T-helper 1 cell treated with Interleukin-12 subunit alpha and Interleukin-12 subunit beta and Interleukin-4 antibody, amounts not matched to agents 30 ng/mL and 1 ng/mL, for 36 hours (primary cell): Measurements from ENCODE around the gene GRK5. TPM values are rescaled to one million over a fixed set of nuclear protein-coding genes. Genes with fewer than 3 reads are reported as not detected.

Source experiments
- intact Hi-C: fragments of 100-400 bp; cut with micrococcal nuclease; formaldehyde crosslinking; loops from one replicate; pipeline ENCODE4 v1.15.1; 2024
- total RNA-seq: library from RNA; stranded (reverse); gene quantifications from 2 replicates; pipeline ENCODE4 v1.2.3, GENCODE V29; 2022

The GRK5 gene
- total RNA-seq, 1 donor from 2014 or later = 50.1 TPM

DNA sequence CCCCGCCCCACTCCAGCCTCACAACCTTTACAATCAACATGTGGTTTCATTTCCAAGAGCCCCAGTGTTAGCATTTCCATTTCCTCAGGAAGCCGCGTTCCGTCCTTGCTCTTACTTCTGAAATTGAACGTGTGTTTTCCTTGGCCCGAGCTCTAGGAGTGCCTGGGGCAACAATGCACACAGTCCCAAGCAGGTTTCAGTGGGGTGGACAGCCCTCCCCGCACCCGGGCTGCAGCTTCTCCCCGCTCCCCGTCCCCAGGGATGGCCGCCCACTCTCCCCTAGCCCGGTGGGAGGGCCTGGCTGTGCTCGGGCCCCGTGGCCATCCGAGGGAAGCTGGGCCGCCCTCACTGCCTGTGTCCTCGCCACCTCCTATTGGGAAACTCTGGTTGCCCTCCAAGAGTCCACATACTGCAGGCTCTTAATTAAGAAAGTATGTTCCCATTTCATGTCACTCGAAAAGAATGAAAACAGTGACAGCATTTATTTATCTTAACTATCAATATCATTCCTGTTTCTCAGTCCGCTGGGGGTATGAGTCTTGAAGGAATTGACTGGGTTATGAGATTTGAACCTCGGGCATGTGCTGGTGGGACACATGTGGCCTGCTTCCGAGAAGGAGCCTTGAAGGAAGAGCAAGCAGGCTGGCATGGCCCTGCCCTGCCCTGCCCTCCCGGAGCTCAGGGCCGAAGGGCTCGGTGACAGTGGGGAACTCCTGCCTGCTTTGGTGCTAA is 163.8 kb downstream of the GRK5 start:
- intact Hi-C loops = no loop called here

DNA sequence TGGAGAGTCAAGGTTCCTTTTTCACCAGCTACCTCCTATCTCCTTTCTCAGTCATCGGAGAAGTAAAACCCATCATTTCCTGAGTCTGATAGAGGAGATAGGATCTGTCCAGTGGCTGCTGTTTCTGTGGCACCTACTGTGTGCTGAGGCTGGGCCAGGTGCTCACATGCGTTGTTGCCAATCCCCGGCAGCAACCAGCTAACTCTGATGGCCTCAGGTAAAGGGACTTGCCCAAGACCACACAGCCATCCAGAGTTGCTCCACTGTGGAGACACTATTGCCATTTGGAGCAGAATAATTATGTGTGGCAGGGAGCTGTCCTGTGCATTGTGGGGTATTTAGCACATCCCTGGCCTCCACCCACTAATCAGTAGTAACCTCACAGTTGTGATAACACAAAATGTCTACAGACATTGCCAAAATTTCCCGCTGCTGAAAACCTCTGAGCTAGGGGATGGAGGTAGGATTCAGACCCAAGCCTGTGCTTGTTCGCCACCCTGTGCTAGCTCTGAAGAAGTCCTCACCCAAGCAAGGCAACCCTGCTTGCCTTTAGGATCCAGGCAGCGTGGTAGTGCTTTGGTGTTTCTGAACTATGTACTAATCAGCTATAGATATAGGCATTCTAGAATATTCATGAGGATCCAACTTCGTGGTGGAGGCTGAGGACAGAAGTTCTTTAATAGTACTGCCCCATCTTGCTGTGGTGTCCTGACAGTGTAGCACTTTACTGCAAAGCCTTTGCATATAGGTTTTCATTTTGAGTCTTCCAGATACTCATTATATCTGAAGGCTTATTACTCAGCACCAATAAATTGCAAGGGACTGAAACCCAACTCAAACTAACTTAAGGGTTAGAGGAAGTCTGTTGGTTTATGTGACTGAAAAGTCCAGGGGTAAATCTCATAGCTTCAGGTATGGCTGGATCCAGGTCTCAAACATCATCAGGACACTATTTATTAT is 164.6 kb downstream of the GRK5 start:
- intact Hi-C loops = no loop called here

DNA sequence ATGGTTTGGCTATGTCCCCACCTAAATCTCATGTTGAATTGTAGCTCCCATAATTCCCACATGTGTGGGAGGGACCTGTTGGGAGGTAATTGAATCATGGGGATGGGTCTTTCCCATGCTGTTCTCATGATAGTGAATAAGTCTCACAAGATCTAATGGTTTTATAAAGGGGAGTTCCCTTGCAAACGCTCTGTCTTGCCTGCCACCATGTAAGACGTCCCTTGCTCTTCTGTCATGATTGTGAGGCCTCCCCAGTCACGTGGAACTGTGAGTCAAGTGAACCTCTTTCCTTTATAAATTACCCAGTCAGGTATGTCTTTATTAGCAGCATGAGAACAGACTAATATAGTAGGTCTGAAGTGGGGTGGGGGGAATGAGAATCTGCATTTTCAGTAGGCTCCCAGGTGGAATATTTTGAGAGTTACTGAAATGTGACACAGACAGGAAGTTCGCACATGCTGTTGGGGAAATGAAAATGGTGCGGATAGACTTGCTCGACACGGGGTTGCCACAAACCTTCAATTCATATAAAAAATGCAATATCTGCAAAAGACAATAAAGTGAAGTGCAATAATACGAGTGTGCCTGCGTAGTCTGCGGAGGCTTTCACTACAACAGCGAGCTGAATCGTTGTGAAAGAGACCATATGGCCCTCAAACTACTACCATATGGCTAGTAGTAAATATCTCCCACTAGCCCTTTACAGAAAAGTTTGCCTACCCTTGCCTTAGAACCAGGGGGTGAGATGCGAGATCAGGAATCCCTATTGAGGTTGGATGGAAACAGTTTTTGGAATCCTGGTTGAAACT is 166.1 kb downstream of the GRK5 start:
- intact Hi-C loops = no loop called here

DNA sequence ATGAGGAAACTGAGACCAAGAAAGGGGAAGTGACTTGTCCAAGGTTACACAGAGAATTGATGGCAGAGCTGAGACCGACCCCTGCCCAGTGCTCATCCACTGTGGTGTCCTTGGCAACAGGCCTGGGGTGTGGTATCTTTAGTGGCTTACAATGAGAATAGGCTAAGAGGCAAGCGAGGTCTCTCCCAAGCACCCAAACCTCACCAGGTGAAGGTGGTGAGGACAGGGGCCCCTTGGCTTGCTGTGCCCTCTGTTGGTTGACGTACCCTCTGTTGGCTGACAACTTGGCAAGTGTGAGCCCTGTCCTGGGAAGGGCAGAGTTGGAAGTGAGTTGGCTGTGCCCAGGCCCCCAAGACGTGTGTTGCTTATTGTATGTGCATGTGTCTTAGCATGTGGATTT is 166.9 kb downstream of the GRK5 start:
- intact Hi-C loops = no loop called here

DNA sequence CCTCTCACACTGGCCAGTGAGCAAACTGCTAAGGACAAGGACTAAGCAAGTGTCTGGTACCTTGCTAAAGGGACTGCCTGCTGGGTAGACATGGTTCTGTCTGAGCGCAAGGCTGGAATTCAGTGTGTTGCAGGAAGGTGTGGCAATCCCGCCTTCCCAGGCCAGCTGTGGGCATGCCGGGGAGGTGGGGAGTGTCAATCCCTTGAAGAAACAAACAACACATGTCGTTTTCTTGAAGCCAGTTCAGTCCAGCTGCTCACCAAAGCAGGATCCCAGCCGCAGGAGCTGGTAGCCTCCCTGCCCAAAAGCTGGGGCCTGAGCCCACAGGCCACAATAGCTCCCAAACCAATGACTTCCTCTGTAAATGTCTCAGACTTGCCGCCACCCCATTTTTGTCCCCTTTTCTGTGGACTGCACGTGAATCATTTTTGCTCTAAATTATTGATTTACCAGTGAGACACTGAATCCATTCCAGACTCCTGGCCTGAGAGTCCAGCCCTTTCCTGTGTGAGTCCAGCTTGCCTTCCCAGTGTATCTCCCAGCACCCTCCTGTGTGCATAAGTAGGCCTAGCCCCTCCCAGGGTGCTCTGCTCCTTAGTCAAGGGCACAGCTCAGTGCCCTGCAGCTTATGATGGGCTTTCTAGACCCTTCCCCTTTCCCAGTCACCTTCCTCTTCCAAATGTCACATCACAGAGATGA is 168.4 kb downstream of the GRK5 start:
- intact Hi-C loops = no loop called here

DNA sequence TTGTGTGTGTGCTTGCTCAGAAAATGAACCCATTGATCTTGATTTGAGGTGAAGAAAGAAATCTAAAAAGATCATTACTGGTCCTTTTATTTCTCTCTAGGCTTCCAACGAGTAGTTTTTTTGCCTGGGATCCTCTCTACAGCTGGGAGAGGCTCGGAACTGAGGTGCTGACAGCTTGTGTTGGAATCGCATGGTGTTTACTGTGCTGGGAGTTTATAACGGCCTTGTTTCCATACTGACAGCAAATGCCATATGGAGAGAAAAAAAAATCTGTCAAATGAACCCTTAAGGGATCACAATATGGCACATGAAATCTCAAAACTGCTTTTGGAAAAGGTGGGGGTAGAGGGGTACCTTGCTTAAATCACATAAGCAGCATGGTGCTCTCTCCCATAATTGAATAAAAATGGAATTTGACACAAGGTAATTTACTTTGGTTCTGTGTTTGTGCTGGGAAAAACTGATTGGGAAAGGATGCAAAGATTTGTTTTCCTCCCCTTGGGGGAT is 170.1 kb downstream of the GRK5 start:
- intact Hi-C loops = no loop called here

DNA sequence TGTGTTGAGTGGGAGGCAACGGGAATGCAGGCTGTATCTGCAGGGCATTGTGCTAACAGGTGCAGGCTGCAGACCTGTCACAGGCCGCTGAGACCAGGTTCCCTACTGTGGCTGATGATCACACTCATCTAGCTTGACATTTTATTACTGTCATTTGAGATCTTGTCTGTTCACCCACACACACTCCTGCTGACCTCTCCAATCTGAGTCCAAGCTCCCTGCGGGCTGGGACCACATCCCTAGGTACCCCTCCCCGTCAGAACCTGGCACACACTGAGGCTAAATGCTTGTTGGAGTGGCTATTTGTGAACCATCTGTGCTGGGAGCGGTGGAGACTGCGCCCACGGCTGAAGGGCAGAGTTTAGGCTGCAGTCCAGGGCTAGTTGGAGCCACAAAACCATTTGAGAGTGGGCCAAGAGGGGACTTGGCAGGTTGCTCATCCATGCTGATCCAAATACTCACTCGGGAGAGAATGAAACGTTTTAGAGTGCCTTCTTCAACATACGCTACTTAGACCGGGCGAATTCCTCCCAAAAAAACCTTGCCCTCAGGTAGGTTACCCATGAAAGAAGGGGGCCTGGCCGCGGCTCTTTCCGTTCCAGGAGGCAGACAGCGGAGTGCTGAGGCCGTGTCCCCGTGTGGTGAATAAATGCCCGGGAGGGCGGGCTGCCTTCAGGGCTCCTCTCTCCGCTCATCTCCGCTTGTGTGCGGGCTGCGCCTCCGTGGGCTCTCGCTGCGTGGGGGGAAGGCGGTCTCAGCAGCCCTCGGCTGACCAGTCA is 170.8 kb downstream of the GRK5 start:
- intact Hi-C loops = no loop called here

DNA sequence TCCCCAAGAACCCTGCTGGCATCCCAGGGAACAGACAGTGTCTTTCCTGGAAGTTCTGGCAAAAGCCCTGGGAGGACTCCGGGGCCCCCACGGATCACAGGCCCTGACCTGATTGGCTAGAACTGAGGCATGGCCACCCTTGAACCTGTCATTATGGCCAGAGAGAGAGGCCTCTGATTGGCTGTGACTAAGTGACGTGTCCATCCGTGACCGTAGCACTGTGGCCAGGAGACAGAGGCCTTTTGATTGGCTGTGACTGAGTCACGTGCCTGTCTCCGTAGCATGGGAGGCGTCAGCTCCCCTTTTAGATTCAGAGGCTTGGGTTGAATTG is 171.3 kb downstream of the GRK5 start:
- intact Hi-C loops = no loop called here

DNA sequence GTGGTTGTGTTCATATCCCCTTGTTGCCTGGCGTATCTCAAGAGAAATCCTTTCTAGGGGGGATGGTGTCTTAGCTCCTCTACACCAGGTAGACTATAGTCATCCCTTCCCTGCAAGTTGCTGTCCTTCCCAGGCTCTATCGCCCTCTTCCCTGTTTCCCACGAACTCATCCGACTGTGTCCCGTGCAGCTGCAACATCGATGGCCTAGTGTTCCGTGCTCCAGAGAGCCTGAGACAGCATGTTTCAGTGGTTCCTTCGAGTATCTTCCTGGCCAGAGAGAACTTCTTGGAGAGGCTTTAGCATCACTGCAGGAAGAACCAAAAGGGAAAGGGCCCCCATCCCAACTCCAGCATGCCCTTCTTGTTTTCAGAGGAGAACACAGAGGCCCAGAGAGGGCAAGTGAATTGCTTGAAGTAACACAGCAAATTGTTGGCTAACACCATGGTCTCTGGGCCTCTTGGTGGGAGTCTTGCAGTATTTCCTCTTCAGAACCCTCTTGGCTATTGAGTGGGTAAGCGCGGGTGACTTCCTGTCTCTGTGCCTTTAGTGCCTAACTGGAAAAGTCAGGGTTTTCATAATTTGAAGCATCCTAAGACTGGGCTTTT is 172.2 kb downstream of the GRK5 start:
- intact Hi-C loops = no loop called here

DNA sequence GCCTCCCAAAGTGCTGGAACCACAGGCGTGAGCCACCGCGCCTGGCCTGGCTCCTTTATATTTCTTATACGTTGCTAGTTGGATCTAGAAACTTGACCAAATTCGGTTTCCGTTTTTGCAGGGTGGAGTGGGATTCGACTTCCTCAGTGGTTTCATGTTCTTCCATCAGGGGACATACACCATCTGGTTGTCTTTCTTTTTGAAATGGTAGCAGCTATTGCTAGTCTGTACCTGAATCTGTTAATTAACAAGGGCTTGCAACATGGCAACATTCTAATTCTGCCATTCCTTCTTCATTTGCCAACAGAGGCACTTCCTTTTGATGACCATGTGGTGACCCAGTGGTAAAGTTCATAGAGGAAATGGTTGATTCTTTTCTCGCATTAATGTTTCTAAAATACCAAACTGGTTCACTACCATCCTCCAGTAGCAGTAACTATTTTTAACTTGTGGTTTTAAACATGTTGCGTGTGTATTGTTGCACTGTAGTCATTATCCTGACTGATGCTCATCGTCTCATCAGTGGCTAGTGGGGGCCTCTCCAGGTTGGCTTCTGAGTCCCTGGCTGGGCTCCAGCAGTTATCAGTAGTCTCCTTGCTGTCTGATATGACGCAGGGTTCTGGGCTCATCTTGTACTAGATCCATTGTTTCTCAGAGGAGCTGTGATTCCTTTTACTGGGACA is 175.9 kb downstream of the GRK5 start:
- intact Hi-C loops = no loop called here

DNA sequence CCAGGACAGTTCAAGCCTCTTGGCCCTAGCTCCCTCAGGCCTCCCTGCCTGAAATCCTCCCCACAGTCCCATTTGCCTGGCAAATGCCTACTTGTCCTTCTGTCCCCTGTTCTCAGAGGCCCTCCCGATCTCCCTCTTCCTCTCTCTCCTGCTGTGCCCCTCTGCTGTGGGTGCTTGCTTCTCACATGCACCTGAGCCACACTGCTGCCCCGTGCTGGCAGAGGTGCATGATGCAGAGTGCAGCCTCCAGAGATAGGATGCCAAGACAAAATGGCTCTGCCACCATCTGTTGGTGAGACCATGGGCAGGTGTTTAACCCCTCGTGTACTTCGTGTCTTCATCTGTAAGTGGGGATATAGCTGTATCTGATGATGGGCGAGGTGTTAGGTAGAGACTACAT is 176.8 kb downstream of the GRK5 start:
- intact Hi-C loops = no loop called here

DNA sequence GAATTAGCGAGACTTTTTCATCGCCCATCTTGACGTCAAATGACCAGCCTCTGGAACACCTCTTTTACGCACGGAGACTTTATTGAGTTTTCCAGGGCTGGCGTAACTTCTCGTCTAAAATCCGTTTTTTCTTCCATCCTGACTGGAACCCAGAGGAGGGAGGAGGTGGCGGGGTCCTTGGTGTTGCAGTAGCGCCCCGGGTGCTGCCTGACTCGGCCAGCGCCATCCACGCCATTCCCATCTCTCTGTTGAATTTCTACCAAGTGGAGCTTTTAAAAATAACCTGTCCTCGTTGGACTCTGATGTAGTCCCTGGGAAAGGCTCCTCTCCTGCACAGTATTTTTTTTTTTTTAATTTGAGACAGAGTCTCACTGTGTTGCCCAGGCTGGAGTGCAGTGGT is 179.3 kb downstream of the GRK5 start:
- intact Hi-C loops = no loop called here

DNA sequence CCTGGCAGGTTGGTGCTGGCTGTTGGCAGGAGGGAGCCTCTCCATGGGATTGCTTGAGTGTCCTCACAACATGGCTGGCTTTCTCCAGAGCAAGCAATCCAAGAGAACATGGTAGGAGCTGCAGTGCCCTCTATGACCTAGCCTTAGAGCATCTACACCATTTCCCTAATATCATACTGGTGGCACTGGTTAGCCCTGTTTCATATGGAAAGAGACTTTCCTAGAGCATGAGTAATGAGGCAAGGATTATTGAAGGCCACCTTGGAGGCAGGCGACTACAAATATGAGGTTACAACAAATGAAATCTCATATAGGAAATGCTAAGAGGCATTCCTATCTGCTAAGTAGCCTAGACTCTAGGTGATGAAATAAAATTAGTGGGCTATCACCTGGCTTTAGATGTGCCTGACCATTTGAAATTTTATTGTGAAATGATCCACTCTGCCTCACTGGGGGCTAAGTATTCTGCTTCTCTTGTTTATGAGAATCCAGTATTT is 181.5 kb downstream of the GRK5 start:
- intact Hi-C loops = no loop called here

DNA sequence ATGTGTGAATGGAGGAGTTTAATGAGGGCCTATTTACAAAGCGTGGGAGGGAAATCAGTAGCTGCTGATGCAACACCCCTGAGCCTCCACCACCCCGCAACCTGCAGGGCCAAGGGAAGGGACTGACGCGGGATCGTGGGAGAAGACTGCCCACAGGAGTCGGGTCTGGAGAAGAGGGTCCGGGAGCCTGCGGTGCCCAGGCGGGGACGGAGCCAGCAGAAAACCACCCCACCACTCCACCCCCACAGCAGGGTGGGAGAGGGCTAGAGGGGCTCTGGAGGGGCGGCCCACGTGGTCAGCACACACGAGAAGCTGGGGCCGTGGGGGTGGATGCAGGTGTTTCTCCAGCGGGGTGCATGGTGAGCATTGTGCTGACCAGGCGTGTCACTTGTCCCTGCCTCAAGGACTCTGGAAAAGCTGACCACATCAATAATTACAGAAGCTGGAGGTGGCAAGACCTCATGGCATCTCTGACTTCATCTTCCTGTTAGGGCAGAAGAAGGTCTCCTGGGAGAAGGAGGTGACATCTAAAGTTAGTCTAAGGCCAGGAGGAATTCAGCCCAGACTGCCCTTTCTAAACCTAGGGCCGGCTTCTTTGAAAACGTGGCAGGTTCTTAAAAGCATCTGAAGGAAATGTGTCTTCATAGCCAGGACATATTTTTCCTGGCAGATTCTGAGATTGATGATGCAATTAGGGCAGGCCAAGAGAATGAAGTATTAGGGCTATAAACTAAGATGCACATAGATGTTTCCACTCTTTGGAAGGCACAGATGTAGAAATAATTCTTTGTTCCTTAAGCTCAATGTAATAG is 184.3 kb downstream of the GRK5 start:
- intact Hi-C loops = no loop called here

DNA sequence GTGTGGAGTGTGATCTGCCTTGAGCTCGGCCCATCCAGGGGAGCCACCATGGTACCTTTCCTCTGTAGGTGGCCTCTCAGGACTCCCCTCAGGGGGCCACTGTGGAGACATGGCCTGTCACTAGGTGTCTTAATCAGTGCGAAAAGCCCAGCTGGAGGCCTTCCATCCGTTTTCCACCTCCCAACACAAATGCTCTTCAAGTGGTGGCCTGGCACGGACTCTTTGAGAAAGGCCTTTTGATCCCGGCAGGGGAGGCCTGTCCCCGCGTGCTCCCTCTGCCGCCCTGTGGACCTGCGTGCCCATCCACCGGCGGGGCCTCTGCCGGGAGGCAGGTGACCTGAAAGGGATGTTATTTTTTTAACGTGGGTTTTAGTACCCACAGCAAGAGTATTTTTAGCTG is 185.6 kb downstream of the GRK5 start:
- intact Hi-C loops = no loop called here

DNA sequence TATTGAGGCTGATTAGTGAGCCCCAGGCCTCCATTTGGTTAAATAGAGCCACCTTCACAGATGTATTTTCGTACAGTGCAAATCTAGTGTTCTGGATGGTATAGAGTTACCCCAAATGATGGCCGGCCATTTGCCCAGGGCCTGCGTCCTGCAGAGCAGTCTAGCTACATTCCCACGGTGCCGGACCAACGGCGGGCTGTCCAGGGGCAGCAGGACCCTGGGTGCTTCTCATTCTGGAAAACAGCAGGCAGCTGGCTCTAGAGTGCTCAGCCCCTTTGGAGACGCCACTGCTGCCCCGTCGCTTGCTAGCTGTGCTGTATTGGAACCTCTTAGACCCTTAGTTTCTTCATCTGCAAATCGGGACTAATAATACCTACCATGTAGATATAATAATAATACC is 186.1 kb downstream of the GRK5 start:
- intact Hi-C loops = no loop called here

DNA sequence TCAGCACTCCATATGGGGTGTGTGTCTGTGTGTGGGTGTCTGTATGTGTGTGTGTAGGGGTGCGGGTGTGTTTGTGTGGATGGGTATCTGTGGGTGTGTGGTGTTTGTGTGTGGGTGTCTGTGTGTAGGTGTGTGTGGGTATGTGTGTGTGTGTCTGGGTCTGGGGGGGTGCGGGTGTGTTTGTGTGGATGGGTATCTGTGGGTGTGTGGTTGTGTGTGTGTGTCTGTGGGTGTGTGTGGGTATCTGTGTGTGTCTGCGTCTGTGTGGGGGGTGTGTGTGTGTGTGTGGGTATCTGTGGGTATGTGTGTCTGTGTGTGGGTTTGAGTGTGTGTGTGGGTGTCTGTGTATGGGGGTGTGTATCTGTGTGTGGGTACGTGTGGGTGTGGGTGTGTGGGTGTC is 186.5 kb downstream of the GRK5 start:
- intact Hi-C loops = no loop called here

DNA sequence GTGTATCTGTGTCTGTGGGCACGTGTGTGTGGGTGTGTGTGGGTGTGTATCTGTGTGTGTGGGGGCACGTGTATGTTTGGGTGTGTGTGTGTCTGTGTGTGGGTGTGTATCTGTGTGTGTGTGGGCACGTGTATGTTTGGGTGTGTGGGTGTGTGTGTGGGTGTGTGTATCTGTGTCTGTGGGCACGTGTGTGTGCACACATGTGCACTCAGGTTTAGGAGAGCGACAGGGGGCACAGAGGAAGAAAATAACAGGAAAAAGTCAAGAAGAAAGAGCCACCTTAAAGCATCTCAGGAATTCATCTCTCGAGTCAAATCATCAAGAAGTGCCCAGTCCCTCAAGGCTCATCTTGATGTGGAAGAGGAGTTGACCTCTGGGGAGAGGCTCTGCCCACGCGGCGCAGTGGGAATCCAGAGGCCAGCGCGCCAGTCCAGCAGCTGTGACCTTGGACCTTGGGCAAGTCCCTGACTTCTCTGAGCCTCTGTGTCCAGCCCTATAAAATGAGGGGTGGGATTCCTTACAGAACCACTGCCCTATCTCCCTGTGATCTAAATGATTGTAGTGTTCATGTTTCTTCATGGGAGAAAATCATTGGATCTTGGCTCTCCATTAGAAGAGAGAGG is 187.4 kb downstream of the GRK5 start:
- intact Hi-C loops = no loop called here
